HepG2 (cell line): ENCODE results near the gene FOSB. TPM values are rescaled to one million over a fixed set of nuclear protein-coding genes. Genes with fewer than 3 reads are reported as not detected.

ENCODE experiments used
- AGO1 ChIP-seq: fragments of 200-400 bp; formaldehyde crosslinking; IDR thresholded peaks from 2 replicates; pipeline ENCODE4 v1.6.1; 2017; ENCODE audit warnings: mild to moderate bottlenecking, low read depth, low read length, moderate library complexity; ENCODE audit not compliant: poor library complexity, severe bottlenecking
- ARID2 ChIP-seq: sonication (generic); formaldehyde crosslinking; IDR thresholded peaks from 2 replicates; pipeline ENCODE4 v1.8.1; 2022; ENCODE audit warnings: mild to moderate bottlenecking, missing genetic modification reagents, borderline replicate concordance
- MEIS2 ChIP-seq: sonication (generic); formaldehyde crosslinking; IDR thresholded peaks from 2 replicates; pipeline ENCODE4 v1.9.0; 2021; ENCODE audit warnings: mild to moderate bottlenecking, missing genetic modification reagents
- RNF2 ChIP-seq: fragments of 450-650 bp; conservative IDR thresholded peaks from 2 replicates; pipeline ENCODE4 v1.6.1; 2016; ENCODE audit warnings: low read depth
- ZNF234 ChIP-seq: sonication (generic); formaldehyde crosslinking; conservative IDR thresholded peaks from 2 replicates; pipeline ENCODE4 v1.5.1; 2020; ENCODE audit warnings: mild to moderate bottlenecking, missing genetic modification reagents
- ZNF430 ChIP-seq: sonication (generic); formaldehyde crosslinking; IDR thresholded peaks from 2 replicates; pipeline ENCODE4 v1.9.0; 2021; ENCODE audit warnings: mild to moderate bottlenecking, missing genetic modification reagents
- ZNF609 ChIP-seq: sonication (generic); formaldehyde crosslinking; IDR thresholded peaks from 2 replicates; pipeline ENCODE4 v1.4.0; 2020; ENCODE audit warnings: mild to moderate bottlenecking, missing genetic modification reagents, borderline replicate concordance
- ZSCAN20 ChIP-seq: sonication (generic); formaldehyde crosslinking; IDR thresholded peaks from 2 replicates; pipeline ENCODE4 v1.4.0; 2020; ENCODE audit warnings: missing genetic modification reagents, mild to moderate bottlenecking, borderline replicate concordance
- polyA plus RNA-seq, 8 experiments: library from polyadenylated mRNA; depleted of rRNA in 3 of 8; stranded (reverse) in 7 of 8; unstranded in 1 of 8; fragments of >200 nt; fragmentation: Illumina TruSeq in 4 of 8; extraction: Trizol in 4 of 8; gene quantifications; 2 replicates each; pipeline versions ENCODE4 v1.2.1 to v1.2.3, GENCODE V29; 2011 to 2016; ENCODE audit warnings: low read depth in 4 of 8, missing spikeins in 1 of 8, mixed read lengths in 1 of 8; ENCODE audit not compliant: insufficient read depth in 1 of 8
- total RNA-seq, 5 experiments: library from RNA; depleted of rRNA; stranded (reverse); fragments of >200 nt; fragmentation: Illumina TruSeq; extraction: Trizol; gene quantifications; 2 replicates each; pipeline ENCODE4 v1.2.3, GENCODE V29; 2016; ENCODE audit warnings: low read depth in 1 of 5
- TF ChIP-seq, protein P1 (sequence below): fragments of 450-650 bp; IDR thresholded peaks from 2 replicates; pipeline ENCODE4 v1.6.1; 2017; ENCODE audit warnings: mild to moderate bottlenecking
- TF ChIP-seq, protein P2 (sequence below): sonication (generic); formaldehyde crosslinking; IDR thresholded peaks from 2 replicates; pipeline ENCODE4 v1.4.0; 2020; ENCODE audit warnings: mild to moderate bottlenecking, missing genetic modification reagents
- TF ChIP-seq, protein P3 (sequence below): IDR thresholded peaks from 2 replicates; pipeline ENCODE4 v1.6.1; 2016; ENCODE audit warnings: low read depth, missing genetic modification reagents, missing compliant biosample characterization

The FOSB gene
- total and polyA plus RNA-seq, 2 of the 13 experiments (the other 11 are each of a cell fraction or from before 2014, with no cell fraction given), result 2.8 to 6.0 TPM

- TF ChIP-seq, protein P1, sequence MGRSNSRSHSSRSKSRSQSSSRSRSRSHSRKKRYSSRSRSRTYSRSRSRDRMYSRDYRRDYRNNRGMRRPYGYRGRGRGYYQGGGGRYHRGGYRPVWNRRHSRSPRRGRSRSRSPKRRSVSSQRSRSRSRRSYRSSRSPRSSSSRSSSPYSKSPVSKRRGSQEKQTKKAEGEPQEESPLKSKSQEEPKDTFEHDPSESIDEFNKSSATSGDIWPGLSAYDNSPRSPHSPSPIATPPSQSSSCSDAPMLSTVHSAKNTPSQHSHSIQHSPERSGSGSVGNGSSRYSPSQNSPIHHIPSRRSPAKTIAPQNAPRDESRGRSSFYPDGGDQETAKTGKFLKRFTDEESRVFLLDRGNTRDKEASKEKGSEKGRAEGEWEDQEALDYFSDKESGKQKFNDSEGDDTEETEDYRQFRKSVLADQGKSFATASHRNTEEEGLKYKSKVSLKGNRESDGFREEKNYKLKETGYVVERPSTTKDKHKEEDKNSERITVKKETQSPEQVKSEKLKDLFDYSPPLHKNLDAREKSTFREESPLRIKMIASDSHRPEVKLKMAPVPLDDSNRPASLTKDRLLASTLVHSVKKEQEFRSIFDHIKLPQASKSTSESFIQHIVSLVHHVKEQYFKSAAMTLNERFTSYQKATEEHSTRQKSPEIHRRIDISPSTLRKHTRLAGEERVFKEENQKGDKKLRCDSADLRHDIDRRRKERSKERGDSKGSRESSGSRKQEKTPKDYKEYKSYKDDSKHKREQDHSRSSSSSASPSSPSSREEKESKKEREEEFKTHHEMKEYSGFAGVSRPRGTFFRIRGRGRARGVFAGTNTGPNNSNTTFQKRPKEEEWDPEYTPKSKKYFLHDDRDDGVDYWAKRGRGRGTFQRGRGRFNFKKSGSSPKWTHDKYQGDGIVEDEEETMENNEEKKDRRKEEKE, result no peak
- TF ChIP-seq MEIS2 (CRISPR knock-in tag) (peak; percentile 62; the same call in 1 of the 2 replicates), ZNF430 (CRISPR knock-in tag) (no peak; the same call in 1 of the 2 replicates), ZNF609 (CRISPR knock-in tag) (peak; percentile 23; the same call in 1 of the 2 replicates), RNF2 (no peak), ZSCAN20 (CRISPR knock-in tag) (no peak), ZNF234 (CRISPR knock-in tag) (no peak), AGO1 (no peak), ARID2 (CRISPR knock-in tag) (no peak)
- TF ChIP-seq, protein P2, sequence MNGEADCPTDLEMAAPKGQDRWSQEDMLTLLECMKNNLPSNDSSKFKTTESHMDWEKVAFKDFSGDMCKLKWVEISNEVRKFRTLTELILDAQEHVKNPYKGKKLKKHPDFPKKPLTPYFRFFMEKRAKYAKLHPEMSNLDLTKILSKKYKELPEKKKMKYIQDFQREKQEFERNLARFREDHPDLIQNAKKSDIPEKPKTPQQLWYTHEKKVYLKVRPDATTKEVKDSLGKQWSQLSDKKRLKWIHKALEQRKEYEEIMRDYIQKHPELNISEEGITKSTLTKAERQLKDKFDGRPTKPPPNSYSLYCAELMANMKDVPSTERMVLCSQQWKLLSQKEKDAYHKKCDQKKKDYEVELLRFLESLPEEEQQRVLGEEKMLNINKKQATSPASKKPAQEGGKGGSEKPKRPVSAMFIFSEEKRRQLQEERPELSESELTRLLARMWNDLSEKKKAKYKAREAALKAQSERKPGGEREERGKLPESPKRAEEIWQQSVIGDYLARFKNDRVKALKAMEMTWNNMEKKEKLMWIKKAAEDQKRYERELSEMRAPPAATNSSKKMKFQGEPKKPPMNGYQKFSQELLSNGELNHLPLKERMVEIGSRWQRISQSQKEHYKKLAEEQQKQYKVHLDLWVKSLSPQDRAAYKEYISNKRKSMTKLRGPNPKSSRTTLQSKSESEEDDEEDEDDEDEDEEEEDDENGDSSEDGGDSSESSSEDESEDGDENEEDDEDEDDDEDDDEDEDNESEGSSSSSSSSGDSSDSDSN, result peak; percentile 15; the same call in 1 of the 2 replicates
- TF ChIP-seq, protein P3, sequence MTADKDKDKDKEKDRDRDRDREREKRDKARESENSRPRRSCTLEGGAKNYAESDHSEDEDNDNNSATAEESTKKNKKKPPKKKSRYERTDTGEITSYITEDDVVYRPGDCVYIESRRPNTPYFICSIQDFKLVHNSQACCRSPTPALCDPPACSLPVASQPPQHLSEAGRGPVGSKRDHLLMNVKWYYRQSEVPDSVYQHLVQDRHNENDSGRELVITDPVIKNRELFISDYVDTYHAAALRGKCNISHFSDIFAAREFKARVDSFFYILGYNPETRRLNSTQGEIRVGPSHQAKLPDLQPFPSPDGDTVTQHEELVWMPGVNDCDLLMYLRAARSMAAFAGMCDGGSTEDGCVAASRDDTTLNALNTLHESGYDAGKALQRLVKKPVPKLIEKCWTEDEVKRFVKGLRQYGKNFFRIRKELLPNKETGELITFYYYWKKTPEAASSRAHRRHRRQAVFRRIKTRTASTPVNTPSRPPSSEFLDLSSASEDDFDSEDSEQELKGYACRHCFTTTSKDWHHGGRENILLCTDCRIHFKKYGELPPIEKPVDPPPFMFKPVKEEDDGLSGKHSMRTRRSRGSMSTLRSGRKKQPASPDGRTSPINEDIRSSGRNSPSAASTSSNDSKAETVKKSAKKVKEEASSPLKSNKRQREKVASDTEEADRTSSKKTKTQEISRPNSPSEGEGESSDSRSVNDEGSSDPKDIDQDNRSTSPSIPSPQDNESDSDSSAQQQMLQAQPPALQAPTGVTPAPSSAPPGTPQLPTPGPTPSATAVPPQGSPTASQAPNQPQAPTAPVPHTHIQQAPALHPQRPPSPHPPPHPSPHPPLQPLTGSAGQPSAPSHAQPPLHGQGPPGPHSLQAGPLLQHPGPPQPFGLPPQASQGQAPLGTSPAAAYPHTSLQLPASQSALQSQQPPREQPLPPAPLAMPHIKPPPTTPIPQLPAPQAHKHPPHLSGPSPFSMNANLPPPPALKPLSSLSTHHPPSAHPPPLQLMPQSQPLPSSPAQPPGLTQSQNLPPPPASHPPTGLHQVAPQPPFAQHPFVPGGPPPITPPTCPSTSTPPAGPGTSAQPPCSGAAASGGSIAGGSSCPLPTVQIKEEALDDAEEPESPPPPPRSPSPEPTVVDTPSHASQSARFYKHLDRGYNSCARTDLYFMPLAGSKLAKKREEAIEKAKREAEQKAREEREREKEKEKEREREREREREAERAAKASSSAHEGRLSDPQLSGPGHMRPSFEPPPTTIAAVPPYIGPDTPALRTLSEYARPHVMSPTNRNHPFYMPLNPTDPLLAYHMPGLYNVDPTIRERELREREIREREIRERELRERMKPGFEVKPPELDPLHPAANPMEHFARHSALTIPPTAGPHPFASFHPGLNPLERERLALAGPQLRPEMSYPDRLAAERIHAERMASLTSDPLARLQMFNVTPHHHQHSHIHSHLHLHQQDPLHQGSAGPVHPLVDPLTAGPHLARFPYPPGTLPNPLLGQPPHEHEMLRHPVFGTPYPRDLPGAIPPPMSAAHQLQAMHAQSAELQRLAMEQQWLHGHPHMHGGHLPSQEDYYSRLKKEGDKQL, result no peak
These were observed 1.5 kb downstream of the FOSB start (continued) for GRCh38 chr19:45469132-45469944.
